ENCODE data around the gene UGDH. TPM values are rescaled to one million over a fixed set of nuclear protein-coding genes. Genes with fewer than 3 reads are reported as not detected.

UGDH gene
- 31.9 and 45.1 TPM in 2 replicates for total RNA-seq

DNA sequence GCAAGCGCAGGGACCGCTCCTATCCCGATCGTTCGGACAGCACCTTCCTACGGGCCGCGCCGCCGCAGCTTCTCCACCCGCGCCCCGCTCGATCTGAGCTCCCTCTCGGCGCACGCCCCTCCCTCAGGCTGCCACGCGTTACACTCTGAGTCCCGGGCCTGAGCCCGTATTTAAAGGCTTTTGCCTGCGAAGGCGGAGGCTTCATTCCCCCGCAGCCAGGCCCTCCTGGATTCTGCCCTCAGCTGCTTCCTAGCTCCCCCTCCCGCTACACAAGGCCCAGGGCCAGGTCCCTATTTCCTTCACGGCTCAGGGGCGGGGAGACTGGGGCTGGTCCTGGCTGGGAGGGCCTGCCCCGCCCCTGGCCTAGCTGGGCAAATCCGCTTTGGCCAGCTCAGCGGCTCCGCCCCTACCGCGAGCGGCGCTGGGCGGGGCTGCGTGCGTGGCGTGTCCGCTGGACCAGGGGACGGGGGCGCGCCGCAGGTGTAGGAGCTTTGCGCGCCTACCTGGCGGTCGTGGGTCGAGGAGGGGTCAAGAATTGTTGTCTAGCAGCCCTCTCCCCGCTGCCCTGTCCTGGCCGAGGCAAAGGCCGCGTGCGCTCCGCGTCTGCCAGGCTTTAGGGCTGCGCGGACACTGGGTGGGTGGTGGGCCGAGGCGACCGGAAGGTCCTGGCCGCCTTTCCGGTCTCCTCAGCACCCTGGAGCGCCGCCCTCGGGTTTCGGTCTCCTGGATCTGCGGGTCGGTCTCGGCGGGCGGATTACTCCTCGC, at the start of gene UGDH:
UGDH (minus strand) TSS at position 144 of the 765 bp plus-strand sequence. CDS start 5,927 bp downstream, outside the sequence.

DNA sequence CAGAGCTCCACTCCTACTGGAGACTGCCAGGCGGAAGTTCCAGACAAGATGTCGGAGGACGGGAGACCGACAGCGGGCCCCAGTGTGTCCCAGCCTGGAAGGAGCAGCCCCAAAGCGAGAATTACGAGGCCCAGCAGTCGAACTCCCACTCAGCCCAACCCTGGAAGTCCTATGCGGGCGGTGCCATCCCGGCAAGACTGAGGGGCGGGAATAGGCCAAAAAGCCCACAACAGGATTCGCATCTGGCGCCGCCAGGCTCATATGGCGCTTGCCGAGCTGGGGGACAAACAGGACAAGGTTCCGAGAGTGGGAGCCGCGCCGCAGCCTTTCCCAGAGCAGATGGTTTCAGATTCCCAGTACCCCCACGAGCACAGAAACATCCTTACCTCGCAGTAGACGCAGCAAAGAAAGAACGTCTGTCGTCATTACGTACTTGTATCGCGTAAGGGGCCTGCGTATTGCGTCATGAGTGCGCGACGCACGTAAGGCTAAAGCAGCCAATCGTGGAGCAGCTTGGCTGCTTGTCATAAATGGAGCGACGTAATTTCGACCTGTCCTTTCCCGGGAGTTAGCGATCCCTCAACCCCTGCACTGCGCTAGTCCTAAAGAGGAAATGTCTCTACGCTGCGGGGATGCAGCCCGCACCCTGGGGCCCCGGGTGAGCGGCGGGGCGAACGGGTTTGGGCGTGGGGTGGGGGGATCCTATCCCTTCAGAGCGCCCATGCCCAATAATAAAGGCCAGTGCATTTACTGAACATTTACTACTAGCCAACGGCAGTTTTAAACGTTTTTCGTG, 68.5 kb downstream of the UGDH start, which contains the start of the genes LIAS and RPL9:
LIAS (plus strand) TSS at position 552 of the 796 bp plus-strand sequence; CDS start at position 614, 62 bp downstream.
RPL9 (minus strand) TSS at position 418 of the 796 bp plus-strand sequence. CDS start 483 bp downstream, outside the sequence.

Other genes starting within 250 kb of the UGDH start
- gene RFC1, start 161.1 kb downstream of the UGDH start, total RNA-seq: 27.2 and 36.5 TPM in 2 replicates
- 0.08 TPM in 1 of 2 replicates, not detected in the other for gene KLB, start 120.5 kb downstream of the UGDH start, total RNA-seq
- 4,388 and 5,094 TPM in 2 replicates for gene RPL9, start 68.5 kb downstream of the UGDH start, total RNA-seq
- gene LIAS, start 68.4 kb downstream of the UGDH start, total RNA-seq: 14.3 and 14.6 TPM in 2 replicates
- 13.1 and 14.1 TPM in 2 replicates for gene SMIM14, start 111.4 kb upstream of the UGDH start, total RNA-seq
- gene UBE2K, start 170.7 kb upstream of the UGDH start, total RNA-seq: 23.9 and 54.6 TPM in 2 replicates

All from hair follicular keratinocyte (primary cell).